ENCODE results near the gene SLC4A4.

SLC4A4 gene

DNA sequence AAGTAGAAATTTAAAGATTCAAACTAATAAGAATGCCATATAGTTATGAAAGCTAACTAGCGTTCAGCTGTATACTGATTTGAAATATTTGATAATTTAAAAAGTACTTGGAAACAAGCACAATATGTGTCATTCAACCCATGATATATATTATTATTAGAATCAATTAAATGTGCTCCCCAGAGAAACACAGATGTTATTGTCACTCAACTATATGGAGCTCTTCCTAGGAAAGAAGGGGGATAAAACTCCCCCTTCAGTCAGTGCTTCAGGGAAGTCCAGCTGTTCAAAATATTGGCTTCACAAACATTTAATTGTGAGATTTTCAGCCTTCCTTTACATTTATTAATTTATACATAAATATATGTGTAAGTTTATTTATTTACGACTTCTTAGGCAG is 135.9 kb downstream of the SLC4A4 start:
- no peak for DNase-seq

DNA sequence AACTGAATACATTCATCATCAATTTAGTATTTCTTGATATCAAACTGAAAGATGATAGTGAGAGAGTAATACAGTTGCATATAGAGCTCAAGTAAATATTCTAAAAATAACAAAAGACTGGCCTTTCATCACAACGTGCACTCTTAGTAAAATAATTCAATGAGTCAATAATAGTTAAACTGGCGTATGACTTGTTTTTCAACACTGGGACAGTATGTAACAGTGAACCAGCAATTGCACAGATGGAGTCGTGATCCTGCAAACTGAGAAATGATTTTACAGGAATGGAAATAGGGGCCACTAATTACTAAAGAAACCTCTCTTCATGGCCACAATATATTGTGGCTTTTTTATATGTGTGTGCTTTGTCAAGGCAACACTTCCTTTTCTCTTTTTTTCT is 137.4 kb downstream of the SLC4A4 start:
- DNase-seq: no peak

GRCh38 chr4:71486550-71487343 is 147.9 kb downstream of the SLC4A4 start:
- no peak for DNase-seq

GRCh38 chr4:71487344-71487920 is 148.6 kb downstream of the SLC4A4 start:
- no peak for DNase-seq

- DNase-seq: no peak
These were observed 155.7 kb downstream of the SLC4A4 start for GRCh38 chr4:71494539-71494938.

DNA sequence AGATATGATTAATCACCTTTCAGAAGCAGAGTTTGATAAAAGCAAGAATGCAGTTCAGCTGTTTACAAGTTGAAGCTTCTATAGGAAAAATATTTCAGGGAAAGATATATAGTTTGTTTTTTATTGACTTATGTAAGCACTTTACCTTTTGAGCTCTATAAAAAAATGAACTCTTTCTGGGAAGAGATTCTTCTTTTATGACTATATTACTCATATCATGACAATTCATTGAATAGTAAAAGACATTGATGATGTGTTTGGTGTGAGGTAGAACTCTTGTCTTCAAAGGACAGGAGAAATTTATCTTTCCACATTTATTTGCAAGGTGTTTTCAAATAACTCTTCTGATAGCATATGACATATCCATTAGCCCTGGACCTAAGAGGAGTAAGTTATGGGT is 156.6 kb downstream of the SLC4A4 start:
- DNase-seq: no peak

GRCh38 chr4:71497078-71497477 is 158.3 kb downstream of the SLC4A4 start:
- no peak for DNase-seq

DNA sequence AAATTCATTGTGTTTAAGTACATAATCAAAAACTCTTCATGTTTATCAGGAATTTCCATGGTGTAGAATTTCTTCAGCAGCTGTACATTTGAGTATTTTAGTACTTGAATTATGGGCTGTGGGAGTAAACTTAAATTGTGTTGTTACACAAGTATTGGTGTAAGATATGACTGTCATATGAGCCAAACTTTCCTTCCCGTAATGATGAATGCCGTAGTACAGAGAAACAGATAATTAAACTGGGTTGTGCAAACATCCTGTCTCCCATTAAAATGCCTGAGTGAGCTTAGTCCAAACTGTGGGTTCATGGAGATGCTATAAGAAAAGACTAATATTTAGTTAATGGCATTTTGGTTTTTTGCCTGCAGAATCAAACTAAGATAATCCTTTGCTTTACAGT is 159.2 kb downstream of the SLC4A4 start:
- DNase-seq: no peak

DNA sequence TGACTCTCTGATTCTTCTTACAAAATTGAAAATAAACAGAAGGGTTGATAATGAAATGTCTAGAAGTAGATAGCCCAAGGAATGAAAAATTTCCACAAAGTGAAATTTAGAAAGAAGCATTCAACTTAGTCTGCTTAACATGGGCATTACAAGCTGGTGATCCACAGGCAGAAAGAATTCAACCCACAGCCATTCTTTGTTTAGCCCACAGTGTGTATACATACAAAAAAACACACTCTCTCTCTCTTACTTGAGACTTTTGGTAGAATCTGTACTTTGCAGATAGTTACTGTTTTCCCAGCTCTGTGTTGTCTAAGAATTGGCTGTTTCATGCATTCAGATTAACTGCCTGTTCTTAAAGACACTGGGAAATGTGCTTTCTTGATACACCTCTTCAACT is 159.8 kb downstream of the SLC4A4 start:
- no peak for DNase-seq

- DNase-seq: no peak
These were observed 163.2 kb downstream of the SLC4A4 start for GRCh38 chr4:71501992-71502391.

GRCh38 chr4:71518283-71518989 is 179.6 kb downstream of the SLC4A4 start:
- no peak for DNase-seq

GRCh38 chr4:71520308-71520707 is 181.5 kb downstream of the SLC4A4 start:
- DNase-seq: no peak

DNA sequence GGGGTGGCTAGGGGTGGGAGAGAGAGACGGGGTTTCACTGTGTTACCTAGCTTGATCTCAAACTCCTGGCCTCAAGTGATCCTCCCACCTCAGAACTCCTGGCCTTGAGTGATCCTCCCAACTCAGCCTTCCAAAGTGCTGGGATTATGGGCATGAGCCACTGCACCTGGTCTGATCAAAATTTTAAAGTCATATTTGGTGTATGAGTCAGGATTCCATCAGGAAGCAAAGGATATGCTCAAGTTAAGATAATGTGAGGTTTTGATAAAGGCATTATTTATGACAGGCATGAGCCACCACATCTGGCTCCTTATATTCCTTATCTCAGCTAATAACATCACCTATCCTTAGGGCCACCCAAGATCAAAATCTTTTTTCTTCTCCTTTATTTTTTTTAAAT is 182.0 kb downstream of the SLC4A4 start:
- no peak for DNase-seq

- DNase-seq: no peak
These were observed 185.9 kb downstream of the SLC4A4 start for GRCh38 chr4:71524756-71525155.

DNA sequence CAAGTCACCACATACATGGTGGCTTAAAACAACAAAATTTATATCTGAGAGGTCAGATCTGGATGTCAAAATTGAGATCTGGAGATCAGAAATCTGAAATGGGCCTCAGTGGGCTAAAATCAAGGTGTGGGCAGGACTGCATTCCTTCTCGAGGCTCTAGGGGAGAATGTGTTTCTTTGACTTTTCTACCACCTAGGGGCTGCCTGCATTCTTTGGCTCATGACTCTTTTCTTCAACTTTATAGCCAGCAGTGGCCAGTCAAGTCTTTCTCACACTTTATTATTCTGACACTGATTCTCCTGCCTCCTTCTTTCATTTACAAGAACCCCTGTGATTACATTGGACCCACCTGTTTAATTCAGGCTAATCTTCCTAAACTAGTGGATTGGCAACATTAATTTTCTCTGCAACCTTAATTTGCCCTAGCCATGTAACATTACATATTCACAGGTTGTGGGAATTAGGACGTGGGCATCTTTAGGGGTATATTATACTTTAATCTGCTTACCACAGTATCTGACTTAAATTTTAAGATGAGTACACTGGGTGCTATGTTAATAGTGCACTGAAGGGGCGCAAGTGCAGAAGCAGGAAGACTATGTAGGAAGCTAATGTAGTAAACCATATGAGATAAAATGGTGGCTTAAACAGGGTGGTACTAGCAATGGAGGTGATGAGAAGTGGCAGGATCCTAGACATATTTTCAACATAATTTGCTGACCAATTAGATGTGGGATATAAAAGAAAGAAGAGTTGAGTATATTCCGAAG is 188.0 kb downstream of the SLC4A4 start:
- no peak for DNase-seq

DNA sequence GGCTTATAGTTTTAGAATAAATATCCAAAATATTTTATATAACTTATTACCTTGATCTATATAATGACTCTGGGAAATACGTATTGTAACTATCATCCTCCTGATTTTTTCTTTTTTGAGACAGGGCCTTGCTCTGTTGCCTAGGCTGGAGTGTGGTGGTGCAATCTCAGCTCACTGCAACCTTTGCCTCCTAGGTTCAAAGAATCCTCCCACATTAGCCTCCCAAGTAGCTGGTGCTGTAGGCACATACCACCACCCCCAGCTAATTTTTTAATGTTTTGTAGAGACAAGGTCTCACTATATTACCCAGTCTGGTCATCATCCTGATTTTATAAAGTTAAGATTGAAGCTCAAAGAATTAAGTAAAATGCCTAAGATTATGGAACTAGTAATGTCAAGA is 193.6 kb downstream of the SLC4A4 start:
- DNase-seq: no peak

DNA sequence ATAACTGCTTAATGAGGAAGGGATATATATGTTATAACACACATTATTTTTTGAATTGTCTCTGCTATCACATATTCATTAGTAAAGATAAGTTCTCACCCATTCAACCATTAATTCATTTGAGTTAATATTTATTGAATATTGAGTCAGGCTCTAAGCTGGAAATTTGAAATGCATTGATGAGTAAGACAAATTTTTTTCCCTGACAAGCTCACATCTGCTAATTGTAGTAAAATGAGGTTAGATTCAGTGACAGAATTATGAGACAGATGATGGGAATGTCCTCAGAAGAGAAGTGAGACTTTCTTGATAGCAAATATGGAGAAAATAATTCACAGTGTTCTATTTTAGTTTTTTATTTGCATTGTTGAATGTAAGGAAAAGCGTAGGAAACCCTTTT is 194.3 kb downstream of the SLC4A4 start:
- no peak for DNase-seq

DNA sequence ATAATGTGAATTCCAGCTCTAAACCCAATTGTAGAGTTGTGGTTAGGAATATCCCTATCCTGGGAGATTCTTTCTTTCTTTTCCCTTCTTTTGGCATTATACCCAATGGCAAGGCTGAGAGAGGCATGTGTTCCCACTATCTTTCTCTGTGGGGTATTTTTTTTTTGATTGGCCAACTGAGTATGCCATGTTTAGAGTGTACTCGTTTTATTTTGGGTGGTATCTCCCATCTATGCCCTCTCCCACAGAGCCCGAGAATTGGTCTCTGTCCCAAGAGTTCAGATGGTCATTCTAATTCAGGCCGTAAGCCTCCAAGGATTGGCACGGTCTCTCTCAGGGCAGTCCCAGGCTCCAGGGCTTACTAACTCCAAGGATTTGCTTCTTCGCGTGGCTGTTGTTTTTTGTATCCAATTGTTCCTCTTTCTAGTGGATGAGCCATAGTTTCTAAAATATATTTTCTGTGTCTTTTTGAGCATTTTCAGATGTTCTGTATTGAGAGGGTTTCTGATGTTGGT is 198.8 kb downstream of the SLC4A4 start:
- no peak for DNase-seq

DNA sequence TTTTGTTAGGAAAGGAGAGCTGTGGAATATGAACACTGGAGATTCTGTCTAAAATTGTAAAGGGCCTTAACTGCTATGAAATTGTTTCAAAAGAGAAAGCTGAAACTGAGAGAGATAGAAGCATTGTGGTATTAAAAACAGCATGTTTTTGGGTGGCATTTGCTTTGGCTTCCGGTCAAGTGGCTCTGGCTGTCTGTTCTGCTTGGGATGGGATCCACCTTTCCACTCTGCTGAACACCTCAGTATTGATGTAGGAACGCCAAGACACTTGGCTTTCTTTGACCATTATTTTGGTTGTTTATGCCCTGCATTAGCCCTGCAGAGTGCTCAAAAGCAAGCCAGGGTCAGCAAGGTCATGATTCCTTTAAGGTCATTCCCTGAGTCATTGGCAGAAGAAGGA is 199.7 kb downstream of the SLC4A4 start:
- DNase-seq: no peak

- no peak for DNase-seq
These were observed 202.0 kb downstream of the SLC4A4 start for GRCh38 chr4:71540749-71541269.

GRCh38 chr4:71541541-71541940 is 202.7 kb downstream of the SLC4A4 start:
- no peak for DNase-seq

DNA sequence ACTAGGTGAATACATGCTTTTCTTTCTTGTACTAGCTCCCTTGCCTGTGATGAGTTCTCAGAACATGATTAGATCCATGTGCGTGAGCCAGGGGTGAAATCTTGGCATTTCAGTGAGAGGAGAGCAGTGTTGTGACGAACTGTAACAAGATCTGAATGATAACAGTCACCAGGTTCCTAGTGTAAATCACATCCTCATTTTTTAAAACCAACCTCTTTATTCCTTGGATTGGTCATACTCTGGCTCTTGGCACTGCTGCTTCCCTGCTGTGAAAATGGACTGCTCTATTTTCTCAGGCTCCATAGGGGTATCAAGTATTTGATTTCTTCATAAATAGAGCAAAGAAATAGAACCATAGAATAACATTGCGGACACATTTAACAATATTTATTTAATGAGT is 206.3 kb downstream of the SLC4A4 start:
- DNase-seq: no peak
